Skin of body (tissue), 2 donors: ENCODE results near the gene PADI1. TPM values are rescaled to one million over a fixed set of nuclear protein-coding genes. Genes with fewer than 3 reads are reported as not detected.

ENCODE experiments used
- DNase-seq: peaks from one replicate; lab custom pipeline; 2025; lab: John Stamatoyannopoulos, UW
- total RNA-seq: library from RNA; depleted of rRNA; stranded (reverse); fragments of >200 nt; gene quantifications from one replicate; pipeline ENCODE4 v1.2.3, GENCODE V29; 2014

PADI1 gene
- total RNA-seq, 1 donor from 2014 or later: 11.7 TPM

DNA sequence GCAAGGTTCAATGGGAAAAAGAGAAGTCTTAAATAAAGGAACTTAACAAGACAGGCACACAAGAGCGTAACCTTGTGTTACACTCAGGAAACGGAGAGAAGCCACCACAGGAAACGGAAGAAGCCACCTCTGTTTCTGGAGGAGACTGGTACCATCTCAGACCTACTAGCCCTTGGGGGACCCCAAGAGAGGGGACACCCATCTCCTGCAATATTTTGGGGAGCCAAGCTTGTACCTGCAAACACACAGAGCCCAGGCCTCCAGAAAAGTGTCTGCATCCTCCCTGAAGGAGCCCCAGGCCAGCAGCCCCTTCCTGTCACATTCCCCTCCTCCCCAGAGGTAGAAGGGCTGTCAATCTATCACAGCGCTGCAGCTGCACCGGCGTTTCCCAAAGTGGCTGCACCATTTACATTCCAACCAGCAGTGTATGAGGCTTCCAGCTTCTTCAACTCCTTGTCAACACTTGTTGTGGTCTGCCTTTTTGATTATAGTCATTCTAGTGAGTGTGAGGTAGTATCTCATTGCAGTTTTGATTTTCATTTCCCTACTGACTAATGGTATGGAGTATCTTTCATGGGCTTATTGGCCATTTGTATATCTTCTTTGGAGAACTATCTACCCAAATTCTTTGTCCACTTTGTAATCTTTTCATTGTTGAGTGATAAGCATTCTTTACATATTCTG lies 23.0 kb upstream of the PADI1 start:
- DNase-seq: no peak

DNA sequence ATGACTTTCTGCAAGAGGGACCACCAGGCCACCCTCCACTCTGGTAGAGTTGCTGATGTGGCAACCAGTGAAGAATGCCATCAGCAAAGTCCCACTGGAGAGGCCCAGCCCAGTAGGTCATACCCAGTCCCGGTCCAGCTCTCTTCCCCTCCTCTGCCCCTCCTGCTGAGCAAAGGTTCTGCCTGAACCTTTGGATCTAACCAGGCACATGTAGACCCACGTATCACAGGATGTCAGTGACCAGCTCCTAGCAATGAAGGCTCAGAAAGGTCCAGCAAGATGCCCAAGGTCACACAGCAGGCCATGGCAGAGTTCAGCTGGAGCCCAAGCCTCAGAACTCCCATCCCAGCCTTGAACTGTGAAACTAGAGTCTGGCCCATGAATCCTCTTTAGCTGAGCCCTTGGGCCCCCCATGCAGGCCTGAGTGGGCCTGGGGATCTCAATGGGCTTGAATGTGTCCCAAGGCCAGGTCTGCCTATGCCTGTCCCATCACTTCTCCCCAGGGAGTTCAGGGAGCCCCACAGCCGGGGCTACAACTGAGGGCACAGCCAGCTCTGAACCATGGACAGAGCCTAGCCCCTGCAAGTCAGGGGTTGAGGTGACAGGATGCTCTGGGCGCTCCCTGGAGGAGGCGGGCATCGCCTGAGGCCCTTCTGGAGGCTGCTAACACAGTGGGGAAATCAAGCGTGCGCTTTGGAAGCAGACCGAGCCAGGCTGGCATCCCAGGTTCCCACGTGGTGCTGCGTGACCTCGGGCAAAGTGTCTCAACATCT lies 21.4 kb upstream of the PADI1 start:
- DNase-seq: no peak

DNA sequence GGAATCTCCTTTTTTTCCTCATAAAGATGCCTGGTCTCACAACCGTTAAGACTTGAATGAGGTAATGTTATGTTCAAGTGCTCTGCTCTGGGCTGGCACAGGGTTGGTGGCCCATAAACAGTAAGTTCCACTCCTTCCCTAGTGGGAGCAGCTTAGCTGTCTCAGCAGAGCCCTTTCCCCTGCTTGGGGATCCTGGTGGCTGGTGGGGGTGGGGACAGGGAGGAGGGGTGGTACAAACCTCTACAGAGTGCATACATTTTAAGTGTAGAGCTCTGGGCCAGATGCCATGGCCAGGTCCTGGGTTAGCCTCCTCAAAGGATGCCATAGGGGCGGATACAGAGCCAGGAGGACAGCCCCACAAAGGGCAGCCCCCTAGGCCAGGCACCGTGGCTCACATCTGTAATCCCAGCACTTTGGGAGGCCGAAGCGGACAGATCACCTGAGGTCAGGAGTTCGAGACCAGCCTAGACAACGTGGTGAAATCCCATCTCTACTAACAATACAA lies 20.7 kb upstream of the PADI1 start:
- DNase-seq: no peak

DNA sequence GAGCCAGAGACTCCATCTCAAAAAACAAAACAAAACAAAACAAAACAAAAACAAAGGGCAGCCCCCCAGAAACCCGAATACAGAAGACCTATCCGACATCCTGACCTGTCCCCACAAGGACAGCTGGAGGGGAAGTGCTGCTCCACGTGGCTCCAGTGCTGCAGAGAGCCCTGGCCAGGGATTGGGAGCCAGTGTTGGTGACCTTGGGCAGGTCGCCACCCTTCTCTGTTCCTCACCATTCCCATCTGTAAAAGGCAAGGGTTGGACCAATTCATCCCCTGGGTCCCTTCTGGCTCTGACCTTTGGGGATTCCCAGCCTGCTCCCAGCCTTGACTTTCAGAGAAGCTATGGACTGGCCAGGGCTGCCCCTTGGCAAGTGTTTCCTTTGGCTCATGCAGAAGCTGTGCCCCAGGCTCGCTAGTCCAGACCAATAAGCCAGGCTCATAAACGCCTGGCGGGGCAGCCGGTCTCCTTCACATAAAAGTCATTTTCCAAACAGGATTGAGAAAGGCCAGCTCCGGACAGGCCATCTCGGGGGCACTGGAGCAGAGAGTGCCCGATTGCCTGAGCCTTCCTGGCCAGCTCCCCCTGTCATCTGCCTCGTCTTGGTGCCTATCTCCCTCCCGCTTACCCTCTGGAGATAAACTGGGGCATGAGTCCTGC lies 20.0 kb upstream of the PADI1 start:
- DNase-seq: no peak

DNA sequence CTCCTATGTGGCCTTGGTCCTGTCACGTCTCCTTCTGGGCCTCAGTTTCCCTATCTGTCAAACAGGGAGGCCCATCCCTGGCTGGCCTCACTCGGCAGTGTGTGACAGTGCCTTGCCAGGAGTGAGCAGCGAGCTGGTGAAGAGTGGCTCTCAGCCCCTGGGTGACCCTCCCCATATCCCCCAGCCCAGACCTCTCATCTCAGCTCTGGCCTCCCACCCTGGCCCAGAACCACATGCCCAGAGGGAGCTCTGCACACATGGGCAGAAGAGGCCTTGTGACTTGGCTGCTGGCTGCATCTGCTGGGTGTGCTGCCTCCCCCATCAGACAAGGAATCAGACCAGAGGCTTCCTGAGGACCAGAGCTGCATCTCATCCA lies 19.5 kb upstream of the PADI1 start:
- no peak for DNase-seq

DNA sequence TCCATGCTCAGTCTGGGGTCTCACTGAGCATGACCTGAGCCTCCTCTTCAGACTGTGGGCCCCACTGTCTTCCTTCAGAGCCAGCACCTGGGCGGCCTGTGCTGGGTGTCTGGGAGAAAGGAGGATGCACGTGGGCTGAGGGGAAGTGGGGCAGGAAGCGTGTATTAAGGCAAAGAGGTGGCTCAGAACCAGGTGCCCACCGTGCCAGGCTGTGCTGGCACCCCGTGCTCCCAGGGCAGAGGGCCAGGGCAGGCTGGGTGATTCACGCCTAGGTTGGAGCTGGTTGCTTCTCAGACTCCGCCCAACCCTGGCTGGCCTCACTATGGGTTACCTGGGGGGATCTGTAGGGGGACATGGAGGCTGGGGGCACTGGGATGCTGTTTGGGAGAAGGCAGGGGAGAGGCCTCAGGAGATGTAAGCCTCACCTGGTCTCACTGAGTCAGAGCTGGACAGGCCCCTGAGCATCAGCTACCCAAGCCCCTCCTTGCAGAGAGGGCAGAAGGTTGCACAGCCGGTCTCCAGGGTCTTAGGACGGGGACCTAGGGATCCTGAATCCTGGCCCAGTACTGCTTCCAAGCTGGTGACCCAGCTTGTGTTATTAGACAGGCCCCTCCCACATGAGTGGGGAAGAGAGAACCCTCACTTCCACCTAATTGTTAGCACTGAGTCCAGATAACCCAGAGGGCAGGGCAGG lies 18.6 kb upstream of the PADI1 start:
- no peak for DNase-seq

DNA sequence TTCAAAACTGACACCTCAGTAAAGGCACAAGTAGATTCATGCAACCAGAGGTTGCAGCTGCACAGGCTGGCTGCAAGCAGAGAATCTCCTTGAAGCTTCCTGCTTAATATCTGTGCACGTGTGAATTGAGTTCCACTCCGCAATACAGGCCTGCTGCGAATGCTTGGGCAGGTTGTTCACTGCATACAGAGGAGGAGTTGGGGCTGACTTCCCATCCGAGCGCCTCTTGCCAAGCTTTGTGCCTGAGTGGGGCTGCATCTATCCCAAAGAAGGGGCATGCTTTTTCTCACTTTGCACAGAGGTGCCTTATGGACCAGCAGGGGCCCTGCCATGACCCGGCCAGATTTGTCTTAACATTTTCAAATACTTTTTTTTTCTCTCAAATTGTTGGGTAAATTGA lies 17.9 kb upstream of the PADI1 start:
- no peak for DNase-seq

DNA sequence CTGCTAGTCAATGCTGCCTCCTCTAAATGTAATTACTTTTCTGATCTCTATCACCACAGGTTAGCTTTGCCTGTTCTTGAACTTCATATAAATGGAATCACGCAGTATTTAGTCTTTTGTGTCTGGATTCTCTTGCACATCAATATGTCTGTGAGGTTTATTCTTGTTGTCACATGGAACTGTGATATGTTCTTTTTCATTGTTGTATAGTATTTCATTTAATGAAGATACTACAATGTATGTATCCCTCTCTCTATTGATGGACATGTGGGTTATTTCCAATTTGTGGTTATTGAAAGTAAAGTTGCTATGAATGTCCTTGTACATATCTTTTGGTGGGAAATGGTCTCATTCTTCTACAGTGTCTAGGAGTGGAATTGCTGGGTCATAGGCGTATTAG lies 16.7 kb upstream of the PADI1 start:
- DNase-seq: no peak

DNA sequence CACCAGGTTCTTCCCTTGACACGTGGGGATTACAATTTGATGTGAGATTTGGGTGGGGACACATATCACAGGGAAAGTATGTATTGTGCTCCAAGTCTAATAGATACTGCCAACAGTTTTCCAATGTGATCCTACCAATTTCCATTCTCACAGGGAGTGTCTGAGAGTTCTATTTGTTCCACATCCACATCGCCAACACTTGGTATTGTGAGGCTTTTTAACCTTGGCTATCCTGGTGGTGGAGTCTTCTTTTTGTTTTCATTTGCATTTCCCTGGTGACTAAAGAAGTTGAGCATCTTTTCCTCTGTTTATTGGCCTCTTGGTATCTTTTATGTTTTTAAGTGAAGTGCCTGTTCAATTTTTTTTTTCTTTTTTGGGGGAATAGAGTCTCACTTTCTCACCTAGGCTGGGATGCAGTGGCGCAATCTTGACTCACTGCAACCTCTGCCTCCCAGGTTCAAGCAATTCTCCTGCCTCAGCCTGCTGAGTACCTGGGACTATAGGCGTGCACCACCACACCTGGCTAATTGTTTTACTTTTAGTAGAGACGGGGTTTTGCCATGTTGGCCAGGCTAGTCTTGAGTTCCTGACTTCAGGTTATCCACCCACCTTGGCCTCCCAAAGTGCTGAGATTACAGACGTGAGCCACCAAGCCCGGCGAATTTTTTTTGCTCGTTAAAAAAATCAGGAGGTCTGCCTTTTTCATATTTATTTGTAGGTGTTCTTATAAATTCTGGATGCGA lies 15.9 kb upstream of the PADI1 start:
- DNase-seq: no peak

DNA sequence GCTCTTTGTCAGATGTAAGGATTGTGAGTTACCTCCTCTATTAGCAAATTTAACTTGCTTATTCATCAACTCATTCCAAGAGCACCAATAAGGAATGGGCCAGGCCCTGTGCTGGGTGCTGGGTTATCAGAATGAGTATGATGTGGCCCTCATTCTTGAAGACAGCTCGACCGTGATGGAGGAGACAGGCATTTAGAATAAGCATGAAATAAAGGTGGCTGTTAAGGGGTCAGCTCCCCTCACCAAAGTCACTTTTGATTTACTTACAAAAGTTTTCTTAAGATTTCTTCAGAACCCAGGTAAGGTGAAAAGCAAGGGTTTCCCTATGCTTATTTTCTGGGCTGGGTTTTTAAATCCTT lies 15.3 kb upstream of the PADI1 start:
- no peak for DNase-seq

DNA sequence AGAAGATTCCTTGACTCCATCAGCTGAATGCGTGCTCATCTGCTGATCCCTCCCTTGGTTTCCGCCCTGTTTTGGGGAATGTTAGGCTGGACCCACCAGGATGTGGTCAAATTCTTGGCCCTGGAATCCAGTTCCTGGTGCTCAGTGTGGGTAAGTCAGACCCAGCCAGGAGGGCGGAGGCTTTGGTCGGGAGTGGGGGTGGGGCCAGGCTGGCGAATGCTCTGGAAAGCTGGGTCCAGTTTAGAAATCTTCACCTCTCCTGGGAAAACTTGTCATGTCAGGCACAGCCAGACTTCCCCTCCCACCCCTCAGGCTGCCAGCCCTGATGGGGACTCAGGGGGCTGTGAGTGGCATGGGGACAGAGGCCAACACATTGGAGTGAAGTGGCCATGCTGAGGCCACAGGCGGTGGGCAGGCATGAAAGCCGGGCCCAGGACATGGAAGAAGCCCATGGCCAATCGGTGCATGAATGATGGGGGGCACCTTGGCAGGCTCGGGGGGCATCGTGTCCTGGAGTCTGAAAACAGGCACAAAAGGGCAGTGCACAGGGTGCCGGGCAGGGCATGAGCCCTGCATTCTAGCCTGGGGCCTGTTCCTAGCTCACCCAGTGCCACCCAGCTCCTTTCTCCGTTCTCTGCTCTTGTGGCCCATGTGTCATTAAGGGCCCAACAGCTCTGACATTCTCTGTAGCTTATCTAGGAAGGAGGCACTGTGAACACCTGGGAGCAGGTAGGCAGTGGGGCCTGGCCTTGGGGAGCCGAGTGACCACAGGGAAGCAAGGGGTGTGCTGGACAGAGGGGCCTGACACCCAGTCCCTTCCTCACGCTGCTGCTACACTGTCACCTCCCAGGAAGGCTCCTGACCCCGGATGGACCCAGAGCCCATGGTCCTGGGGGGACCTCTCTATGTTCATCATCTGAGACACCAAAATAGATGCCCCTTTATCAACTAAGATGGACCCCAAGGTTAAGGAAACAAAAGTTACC lies 14.6 kb upstream of the PADI1 start:
- no peak for DNase-seq

DNA sequence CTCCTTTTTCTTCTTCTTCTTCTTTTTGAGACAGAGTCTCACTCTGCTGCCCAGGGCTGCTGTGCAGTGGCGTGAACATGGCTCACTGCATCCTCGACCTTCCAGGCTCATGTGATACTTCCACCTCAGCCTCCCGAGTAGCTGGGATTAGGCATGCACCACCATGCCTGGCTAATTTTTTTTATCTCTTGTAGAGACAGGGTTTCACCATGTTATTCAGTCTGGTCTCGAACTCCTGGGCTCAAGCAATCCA lies 13.0 kb upstream of the PADI1 start:
- DNase-seq: no peak

DNA sequence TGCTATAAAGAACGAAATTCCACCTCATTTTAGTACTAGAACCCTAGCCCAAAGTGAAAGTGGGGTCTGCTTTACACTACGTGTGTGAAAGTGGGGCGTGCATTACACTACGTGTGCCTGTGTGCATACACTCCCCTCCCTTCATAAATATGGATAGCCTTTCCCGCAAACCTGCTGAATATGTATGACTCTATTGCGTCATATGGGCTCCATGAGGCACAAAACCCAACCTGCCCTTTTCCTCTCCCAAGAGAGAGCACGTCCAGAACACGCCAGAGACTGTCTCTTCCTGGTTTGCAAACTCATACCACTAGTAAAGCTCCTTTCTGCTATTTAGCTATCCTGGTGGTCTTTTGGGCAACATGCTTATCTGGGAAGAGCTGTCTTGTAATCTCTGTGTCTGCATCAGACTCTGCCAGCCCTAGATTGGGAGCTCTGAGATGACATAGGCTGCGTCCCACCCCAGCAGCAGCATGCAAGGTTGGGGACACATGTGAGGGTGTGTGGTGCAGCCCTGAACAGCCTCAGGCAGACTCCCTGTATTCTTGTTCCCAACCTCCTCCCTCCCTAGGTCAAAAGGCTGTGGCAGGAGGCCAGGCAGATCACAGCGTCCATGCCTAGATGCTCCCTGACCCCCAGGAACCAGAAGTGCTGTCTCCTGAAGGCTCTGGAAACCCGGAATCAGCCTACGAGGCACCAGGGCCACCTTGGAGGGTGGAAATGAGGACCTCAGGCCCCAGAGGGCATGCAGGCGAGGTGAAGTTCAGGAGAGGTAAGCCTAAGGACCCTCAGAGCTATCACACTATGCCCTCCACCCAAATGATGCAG lies 12.3 kb upstream of the PADI1 start:
- DNase-seq: no peak

DNA sequence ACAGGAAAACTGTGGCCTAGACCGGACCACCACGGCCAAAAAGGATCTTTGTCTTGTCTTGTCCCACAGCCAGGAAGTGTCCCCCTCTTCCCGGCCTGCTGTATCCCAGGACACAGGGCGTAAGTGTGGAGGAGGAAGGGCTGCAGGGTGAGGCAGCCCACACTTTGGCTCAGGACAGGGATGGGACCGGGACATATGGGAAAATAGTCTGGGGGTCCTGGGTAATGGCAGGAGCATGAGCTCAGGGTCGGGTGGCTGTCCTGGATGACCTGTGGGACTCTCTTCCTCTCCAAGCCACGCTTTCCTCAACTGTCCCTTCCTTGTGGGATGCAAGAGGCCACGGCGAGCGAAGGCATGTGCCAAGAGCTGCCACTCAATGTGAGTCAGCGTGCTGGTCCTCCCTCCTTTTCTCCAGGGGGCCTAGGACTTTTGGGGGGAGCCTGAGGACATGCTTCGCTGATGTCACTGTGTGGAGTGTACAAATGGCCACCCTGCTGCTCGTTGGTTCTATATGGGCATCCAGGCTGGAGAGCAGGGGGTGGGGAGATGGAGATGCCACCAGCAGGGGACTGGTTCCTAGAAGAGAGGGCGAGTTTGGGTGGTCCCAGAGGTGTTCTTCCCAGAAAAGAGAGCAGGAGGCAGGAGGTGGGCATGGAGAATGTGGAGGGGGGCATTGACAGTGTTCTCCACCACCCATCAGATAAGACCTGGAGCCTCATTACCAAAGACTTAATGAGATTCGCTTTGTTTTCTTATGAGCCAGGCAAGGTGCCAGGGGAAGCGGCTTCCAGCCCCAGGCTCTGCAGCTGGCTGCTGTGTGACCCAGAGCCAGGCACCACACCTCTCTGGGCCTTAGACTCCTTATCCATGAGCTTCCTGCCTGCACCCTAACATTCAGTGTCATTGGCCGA lies 11.5 kb upstream of the PADI1 start:
- DNase-seq: no peak

DNA sequence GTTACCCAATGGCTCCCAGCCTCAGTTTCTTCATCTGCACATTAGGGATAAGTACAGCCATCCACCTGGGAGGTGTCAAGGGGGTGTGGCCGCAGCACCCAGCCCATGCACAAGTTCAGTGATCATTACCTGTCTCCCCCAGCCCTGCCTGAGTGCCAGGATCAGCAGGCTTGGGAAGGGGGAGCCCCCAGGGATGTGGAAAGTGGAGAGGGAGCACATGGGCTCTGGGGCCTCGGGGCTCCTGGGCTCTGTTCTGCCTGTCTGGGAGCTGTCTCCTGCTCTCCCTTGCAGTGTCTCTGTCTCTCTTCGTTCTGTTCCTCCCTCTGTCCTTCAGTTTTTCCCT lies 10.8 kb upstream of the PADI1 start:
- DNase-seq: no peak

DNA sequence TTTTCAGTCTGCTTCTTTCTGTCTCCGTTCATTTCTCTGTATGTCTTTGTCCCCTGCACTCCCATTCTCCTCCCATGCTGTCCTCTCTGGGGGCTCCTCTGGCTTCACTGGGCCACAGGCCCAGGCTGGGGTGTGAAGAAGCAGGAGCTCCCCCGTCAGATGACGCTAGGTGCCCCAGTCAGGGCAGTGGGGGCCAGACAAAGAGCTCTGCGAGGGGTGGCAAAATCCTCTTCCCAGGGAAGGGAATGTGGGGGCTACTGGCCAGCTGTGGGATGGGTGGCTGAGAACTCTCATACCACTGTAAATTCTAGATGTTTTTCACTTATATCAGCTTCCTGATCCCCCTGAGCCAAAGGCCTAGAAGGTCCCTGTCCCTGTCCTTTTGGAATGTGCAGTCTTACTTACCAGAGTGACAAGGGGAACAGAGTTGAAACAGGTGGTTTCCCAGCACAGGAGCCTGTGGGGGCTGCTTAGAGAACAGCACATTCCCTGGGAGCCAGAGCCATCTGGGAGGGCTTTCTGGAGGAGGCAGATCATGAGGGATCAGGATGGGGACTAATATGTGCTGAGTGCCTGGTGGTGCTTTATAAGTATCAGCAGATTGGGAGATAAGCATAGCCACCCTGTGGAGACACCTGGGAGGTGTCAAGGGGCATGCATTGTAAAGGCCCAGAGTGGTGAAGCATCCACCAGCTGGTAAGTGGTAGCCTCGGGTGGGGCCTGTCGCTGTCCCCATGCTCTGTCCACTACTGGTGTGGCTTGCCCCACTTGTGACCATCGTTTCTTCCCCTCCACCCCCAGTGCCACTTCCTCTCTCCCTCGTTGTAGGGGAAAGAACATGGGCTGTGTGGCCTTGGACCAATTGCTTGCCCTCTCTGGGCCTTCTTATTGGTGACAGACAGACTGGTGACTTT lies 10.1 kb upstream of the PADI1 start:
- no peak for DNase-seq

DNA sequence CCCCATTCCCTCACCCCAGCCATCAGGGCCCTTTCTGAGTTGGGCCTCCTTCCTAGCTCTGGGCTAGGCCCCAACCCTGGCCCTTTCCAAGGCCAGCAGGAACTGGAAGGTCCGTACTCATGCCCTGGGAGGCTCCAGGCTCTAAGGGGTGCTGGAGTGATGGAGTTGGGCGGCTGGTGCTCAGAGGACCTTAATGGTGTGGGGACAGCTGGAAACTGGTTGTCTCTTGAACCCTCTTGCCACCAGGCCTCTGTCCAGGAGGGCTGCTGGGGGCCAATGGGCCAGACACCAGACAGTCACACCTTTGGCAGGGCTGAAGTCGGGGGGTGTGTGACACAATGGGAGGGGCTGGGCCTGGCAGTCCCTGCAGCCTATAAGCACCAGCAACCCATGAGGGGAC lies 9.2 kb upstream of the PADI1 start:
- no peak for DNase-seq
